Mucosa of stomach (tissue), 1 donor: ENCODE data around the gene EMP1.

Experiments
- H3K27me3 ChIP-seq: one replicate; pipeline ENCODE4 v1.7.0; 2013; ENCODE audit warnings: mild to moderate bottlenecking, low read length; ENCODE audit not compliant: control insufficient read depth, insufficient read depth
- H3K36me3 ChIP-seq: one replicate; pipeline ENCODE4 v1.7.0; 2013; ENCODE audit warnings: low read length; ENCODE audit not compliant: control insufficient read depth, insufficient read depth
- H3K4me1 ChIP-seq: one replicate; pipeline ENCODE4 v1.7.0; 2013; ENCODE audit warnings: mild to moderate bottlenecking, low read length; ENCODE audit not compliant: control insufficient read depth, insufficient read depth
- H3K4me3 ChIP-seq: one replicate; pipeline ENCODE4 v1.7.0; 2013; ENCODE audit warnings: low read length
- H3K9ac ChIP-seq: one replicate; pipeline ENCODE4 v1.7.0; 2013; ENCODE audit warnings: mild to moderate bottlenecking, low read length, moderate library complexity
- H3K9me3 ChIP-seq: one replicate; pipeline ENCODE4 v1.7.0; 2013; ENCODE audit warnings: mild to moderate bottlenecking, low read length, moderate library complexity; ENCODE audit not compliant: control insufficient read depth
- donor health status: Pancreatic carcinoma.

The EMP1 gene

DNA sequence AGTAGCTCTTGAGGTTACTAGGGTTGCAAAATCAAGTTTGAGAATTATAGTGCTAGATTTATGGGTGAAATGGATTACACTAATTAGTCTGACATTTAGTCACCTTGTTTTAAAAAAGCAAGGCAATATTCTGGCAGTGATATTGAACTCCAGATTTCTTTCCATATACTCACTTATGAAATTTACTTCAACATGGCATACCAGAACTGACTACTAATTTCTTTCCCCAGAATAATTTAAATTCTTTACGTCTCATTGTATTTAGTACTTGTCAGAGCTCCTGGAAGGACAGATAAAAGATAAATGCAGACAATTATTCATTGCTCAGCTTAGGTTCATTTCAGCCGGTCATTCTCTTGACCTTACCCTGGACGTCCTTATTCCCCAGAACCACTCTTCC is 24.3 kb downstream of the EMP1 start:
- no peaks in the 10 kb centered on the region for H3K27me3 ChIP-seq
- H3K9me3 ChIP-seq = no peaks in the 10 kb centered on the region
- peaks cover 17% of the 10 kb centered on the region for H3K4me1 ChIP-seq
- no peak overlapping the region for H3K9ac ChIP-seq
- no peak overlapping the region for H3K4me3 ChIP-seq
- H3K36me3 ChIP-seq = no peaks in the 10 kb centered on the region

DNA sequence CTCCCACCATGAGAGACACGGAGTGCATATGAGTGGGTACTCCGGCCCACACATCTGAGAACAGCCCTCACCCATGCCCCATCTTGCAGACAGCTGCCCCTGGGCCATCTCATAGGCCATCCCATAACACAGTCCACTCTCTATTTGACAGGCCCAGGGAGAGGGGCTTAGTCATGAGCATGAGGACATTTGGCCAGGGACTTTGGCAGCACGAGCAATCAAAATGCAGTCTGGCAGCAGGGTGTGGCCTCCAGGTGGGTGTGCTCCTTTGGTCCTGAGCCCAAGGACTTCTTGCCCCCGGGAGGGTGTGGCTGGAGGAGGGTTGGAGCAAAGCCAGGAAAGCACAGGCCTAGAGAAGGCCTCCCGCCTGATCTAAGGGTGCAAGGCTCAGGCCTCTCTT is 25.6 kb downstream of the EMP1 start:
- H3K4me1 ChIP-seq = peaks cover 17% of the 10 kb centered on the region
- no peak overlapping the region for H3K4me3 ChIP-seq
- H3K9me3 ChIP-seq = no peaks in the 10 kb centered on the region
- H3K36me3 ChIP-seq = no peaks in the 10 kb centered on the region
- H3K27me3 ChIP-seq = no peaks in the 10 kb centered on the region
- no peak overlapping the region for H3K9ac ChIP-seq

DNA sequence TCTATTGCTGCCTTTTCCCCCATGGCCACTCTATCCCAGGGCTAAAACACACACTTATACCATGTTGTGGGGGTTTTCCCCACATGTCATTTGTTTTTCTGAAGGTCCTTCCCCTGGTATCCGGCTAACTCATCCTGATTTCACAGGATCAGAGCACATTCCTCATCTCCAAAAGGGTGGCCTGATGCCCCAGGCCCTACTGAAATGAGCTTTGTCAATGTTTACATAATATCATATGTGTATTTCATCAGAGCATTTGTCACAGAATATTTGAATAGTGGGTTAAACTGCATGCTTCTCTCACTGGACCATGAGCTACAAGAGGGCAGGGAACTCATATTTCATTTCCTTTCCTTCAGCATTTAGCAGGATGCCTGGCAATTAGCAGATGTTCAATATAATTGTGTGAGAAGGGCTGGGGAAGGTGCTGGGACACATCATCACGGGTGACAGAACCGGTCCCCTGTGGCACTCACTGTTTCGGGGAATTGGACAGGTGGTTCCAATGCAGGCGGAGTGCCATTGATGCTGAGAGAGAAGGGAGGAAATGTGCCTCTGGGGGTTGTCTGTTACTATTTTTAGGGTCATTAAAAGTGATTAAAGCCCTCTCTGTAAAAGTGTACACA is 26.8 kb downstream of the EMP1 start:
- Histone ChIP-seq H3K4me3 (no peak overlapping the region), H3K27me3 (no peaks in the 10 kb centered on the region), H3K4me1 (peaks cover 17% of the 10 kb centered on the region), H3K36me3 (no peaks in the 10 kb centered on the region), H3K9me3 (no peaks in the 10 kb centered on the region), H3K9ac (no peak overlapping the region)

DNA sequence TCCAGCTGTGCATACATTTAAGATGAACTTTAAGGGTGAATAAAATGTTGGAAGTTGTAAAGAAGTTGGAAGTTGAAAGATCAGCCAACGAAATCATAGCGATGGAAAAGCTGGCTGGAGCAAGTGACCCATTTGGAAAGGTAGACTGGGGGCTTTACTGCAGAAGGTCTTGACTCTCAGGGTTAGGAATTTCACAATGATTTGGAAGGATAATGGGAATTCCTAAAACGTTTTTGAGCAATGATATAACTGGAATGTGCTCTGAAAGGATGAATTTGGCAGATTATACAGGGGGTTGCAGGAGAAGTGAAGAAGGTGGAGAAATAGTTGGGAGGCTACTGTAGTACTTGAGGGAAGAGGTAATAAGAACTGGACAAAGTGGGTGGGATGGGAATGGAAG is 27.4 kb downstream of the EMP1 start:
- Histone ChIP-seq H3K27me3 (no peaks in the 10 kb centered on the region), H3K4me1 (peaks cover 17% of the 10 kb centered on the region), H3K4me3 (no peak overlapping the region), H3K9me3 (no peaks in the 10 kb centered on the region), H3K36me3 (no peaks in the 10 kb centered on the region), H3K9ac (no peak overlapping the region)

DNA sequence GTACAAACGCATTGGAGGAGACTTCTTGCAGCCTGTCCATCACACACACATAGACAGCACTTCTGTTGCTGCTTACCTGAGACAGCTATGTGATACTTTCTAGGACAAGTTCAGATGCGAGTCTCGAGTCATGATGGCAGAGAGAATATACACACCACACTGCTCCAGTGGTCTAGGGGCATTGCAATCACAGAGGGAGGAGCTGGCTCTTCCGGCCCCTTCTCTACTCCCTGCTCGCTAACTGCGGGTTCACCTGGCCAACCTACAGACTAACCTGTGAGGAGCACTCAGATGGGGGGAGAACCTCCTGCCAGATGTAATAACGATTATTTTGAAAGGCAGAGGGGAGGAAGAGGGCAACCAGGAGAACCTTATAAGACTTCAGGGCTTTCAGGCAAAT is 30.7 kb downstream of the EMP1 start:
- Histone ChIP-seq H3K9me3 (no peaks in the 10 kb centered on the region), H3K4me1 (peaks cover 11% of the 10 kb centered on the region), H3K9ac (no peak overlapping the region), H3K27me3 (no peaks in the 10 kb centered on the region), H3K36me3 (no peaks in the 10 kb centered on the region), H3K4me3 (no peak overlapping the region)

DNA sequence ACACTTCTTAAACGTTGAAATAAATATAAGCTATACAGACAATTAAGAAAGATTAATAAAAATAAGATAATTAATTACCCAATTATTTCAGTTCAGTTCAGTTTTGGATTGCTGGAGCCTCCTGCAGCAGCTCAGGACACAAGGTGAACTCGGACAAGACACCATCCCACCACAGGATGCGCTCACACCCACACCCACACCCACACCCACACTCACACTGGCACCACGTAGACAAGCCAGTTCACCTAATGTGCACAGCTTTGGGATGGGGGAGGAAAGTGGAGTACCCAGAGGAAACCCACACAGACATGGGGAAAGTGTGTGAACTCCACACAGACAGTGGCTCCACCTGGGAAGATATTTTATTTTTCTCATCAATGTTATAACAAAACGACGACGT is 32.1 kb downstream of the EMP1 start:
- Histone ChIP-seq H3K36me3 (no peaks in the 10 kb centered on the region), H3K4me3 (no peak overlapping the region), H3K4me1 (no peaks in the 10 kb centered on the region)

DNA sequence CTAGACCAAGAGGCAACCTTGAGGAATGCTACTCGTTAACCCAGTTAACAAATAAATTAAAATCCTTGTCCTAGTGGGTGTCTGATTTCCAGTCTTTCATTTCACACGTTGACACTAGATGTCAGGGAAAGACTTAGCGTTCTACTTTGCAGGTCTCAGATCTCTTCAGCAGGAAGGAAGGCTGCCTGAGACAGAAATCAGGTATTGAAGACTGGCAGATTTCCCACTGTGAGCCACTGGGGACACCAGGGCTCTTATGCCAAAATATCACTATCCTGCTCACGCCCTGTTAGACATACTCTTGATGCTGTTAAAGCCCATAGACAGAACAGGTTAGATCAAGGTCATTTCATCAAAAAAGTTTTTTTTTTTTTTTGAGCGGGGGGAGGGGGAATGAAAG is 33.0 kb downstream of the EMP1 start:
- Histone ChIP-seq H3K9me3 (no peaks in the 10 kb centered on the region), H3K4me3 (no peak overlapping the region), H3K9ac (no peak overlapping the region), H3K4me1 (no peaks in the 10 kb centered on the region), H3K27me3 (no peaks in the 10 kb centered on the region), H3K36me3 (no peaks in the 10 kb centered on the region)

More for the DNA sequence above, 32.1 kb downstream of the EMP1 start:
- H3K27me3 ChIP-seq = no peaks in the 10 kb centered on the region
- H3K9ac ChIP-seq = no peak overlapping the region
- H3K9me3 ChIP-seq = no peaks in the 10 kb centered on the region

DNA sequence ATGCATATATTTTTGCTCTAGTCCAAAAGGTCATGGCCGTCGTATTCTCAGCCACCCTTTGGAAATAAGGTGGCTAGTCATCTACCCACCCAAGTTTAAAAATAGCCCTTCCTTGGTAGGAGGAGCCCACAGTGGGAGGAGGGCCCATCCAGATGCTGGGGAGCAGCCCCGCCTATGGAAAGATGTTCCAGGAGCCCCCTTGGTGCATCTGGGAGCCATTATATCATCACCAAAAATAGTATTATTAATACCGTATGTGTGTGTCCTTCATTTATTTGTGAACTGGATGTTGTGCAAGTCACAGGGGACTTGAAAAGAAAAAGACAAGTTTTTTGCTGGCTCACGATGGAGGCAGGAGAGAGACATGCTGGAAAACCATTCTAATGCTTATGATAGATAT is 34.0 kb downstream of the EMP1 start:
- Histone ChIP-seq H3K4me1 (no peaks in the 10 kb centered on the region), H3K36me3 (no peaks in the 10 kb centered on the region), H3K4me3 (no peak overlapping the region), H3K9ac (no peak overlapping the region), H3K27me3 (no peaks in the 10 kb centered on the region), H3K9me3 (no peaks in the 10 kb centered on the region)

DNA sequence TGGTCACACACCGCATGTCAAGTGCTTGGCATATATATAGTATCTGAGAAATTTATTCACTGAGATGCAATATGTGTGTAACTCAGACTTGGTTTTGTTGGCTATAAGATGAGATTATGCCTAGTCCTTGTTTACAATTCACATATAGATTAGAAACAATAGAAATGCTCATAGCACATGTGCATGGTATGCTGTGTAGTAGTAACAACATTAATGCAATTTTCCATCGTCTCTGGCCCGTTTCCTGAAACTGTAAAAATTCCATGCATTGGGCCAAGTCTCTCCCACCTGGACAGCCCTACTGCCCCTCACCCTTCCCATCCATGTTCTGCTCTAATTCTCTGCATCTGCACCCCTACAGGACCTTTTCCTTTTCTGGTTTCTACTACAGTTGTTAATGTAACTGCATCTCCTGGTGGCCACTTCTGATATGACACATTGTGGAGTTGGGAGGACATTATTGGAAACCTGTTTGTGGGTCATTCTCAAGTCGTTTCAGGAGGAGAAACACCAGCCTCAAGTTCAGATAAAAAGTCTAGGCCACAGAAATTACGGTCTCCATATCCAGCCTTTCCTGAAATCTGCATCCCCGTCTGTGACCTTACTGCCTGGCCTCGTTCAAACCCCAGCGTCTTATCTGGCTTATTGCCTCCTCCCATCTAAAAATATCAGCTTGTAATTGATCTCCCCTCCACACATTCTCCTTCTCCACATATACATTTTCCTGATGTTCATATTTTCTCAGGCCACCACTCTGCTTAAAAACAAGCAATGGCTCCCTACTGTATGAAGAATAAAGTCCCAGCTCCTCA is 37.5 kb downstream of the EMP1 start:
- no peaks in the 10 kb centered on the region for H3K9me3 ChIP-seq

DNA sequence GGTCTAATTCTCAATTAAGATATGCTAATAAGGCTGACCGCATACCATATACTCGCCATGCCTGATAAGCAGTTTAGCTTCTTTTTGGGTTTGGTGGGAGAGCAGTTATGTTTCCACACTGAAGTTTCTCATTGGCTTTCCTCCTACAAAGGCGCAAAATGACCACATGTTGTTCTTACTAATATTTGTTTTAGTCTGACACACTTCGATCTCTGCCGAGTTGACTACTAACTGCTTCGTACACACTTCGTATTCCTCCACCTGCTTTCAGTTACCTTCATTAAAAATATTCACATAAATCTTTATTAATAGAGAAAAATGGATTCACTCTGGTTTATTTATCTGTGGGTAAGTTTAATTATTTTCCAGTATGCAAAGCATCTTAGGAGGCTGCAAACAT is 41.7 kb downstream of the EMP1 start:
- Histone ChIP-seq H3K36me3 (no peaks in the 10 kb centered on the region), H3K4me1 (peaks cover 10% of the 10 kb centered on the region), H3K27me3 (no peaks in the 10 kb centered on the region), H3K9ac (no peak overlapping the region), H3K9me3 (no peaks in the 10 kb centered on the region), H3K4me3 (no peak overlapping the region)

More for the DNA sequence above, 37.5 kb downstream of the EMP1 start:
- no peak overlapping the region for H3K9ac ChIP-seq
- H3K36me3 ChIP-seq = no peaks in the 10 kb centered on the region
- no peaks in the 10 kb centered on the region for H3K27me3 ChIP-seq
- no peaks in the 10 kb centered on the region for H3K4me1 ChIP-seq
- H3K4me3 ChIP-seq = no peak overlapping the region

DNA sequence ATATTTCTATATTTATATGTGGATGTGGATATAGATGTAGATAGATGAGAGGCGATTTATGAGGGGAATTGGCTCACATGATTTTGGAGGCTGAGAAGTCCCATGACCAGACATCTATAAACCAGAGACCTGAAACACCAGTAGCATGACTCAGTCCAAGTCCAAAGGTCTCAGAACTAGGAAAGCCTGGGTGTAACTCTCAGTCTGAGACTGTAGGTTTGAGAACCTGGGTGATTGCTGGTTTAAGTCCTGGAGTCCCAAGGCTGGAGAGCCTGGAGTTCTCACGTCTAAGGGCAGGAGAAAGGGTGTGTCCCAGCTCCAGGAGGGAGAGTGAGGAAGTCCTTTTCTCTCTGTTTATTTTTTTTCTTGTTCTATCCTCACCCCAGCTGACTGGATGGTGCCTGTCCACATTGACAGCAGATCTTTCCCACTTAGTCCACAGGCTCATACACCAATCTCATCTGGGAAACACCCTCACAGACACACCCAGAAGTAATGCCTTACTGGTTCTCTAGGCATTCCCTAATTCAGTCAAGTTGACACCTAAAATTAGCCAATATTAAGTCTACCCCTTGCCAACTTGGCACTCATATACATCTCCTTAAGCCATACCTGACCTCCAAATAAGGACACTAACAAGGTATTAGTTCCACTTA is 45.4 kb downstream of the EMP1 start:
- Histone ChIP-seq H3K9me3 (no peaks in the 10 kb centered on the region), H3K9ac (no peak overlapping the region), H3K27me3 (no peaks in the 10 kb centered on the region), H3K4me3 (no peak overlapping the region), H3K4me1 (peaks cover 20% of the 10 kb centered on the region), H3K36me3 (no peaks in the 10 kb centered on the region)

DNA sequence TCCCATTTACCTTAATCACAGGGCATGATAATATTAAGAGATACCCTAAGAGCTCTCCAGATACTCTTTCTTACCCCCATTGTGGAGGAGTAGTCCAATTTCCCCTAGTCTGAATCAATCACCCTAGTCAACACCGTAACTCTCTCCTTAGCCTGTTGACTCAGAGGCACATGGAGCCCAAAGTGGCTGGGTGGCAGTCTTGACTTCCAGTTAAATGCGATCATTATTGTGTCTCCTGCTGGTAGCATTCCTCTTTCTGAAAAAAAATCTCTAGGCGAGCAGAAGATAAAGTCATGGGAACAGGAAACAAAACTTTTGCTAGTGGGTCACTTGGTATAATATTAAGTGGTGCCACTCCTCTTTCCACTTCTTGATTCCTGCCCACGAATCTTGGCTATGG is 46.4 kb downstream of the EMP1 start:
- H3K4me1 ChIP-seq = peaks cover 20% of the 10 kb centered on the region
- H3K36me3 ChIP-seq = no peaks in the 10 kb centered on the region

More for the DNA sequence above, 46.4 kb downstream of the EMP1 start:
- H3K9ac ChIP-seq = no peak overlapping the region
- H3K9me3 ChIP-seq = no peaks in the 10 kb centered on the region
- H3K4me3 ChIP-seq = no peak overlapping the region
- no peaks in the 10 kb centered on the region for H3K27me3 ChIP-seq
